DMS 273 (cell line): Measurements from ENCODE around the gene UBE2H.
"Not testable (repeated sequence)": the region's sequence is repeated elsewhere in the genome, so short reads cannot be mapped to it uniquely, and the experiment has no call there.

Experiments
- DNase-seq: peaks from one replicate; lab custom pipeline; 2025; ENCODE audit not compliant: unreplicated experiment; lab: John Stamatoyannopoulos, UW

UBE2H gene

GRCh38 chr7:129845178-129845971 is 107.4 kb downstream of the UBE2H start:
- no peak for DNase-seq

GRCh38 chr7:129843978-129844840 is 108.6 kb downstream of the UBE2H start:
- DNase-seq: no peak

GRCh38 chr7:129843365-129843898 is 109.3 kb downstream of the UBE2H start:
- DNase-seq: no peak

GRCh38 chr7:129841465-129841864 is 111.3 kb downstream of the UBE2H start:
- no peak for DNase-seq

GRCh38 chr7:129840757-129841156 is 112.0 kb downstream of the UBE2H start:
- no peak for DNase-seq

GRCh38 chr7:129836983-129837382 is 115.8 kb downstream of the UBE2H start:
- no peak for DNase-seq

- DNase-seq: no peak
Measured at GRCh38 chr7:129835569-129835968, 117.2 kb downstream of the UBE2H start.

- DNase-seq: not testable (repeated sequence)
Measured at GRCh38 chr7:129833353-129833752, 119.4 kb downstream of the UBE2H start.

GRCh38 chr7:129832701-129833227 is 120.0 kb downstream of the UBE2H start:
- no peak for DNase-seq

- no peak for DNase-seq
Measured at GRCh38 chr7:129832282-129832681, 120.5 kb downstream of the UBE2H start.

- peak; percentile 39 for DNase-seq
Measured at GRCh38 chr7:129831424-129832058, 121.2 kb downstream of the UBE2H start.

GRCh38 chr7:129830949-129831348 is 121.8 kb downstream of the UBE2H start:
- DNase-seq: no peak

- DNase-seq: peak; percentile 94
Measured at GRCh38 chr7:129829737-129830631, 122.8 kb downstream of the UBE2H start.

- peak; percentile 45 for DNase-seq
Measured at GRCh38 chr7:129828989-129829736, 123.6 kb downstream of the UBE2H start.

- DNase-seq: no peak
Measured at GRCh38 chr7:129828078-129828762, 124.5 kb downstream of the UBE2H start.

GRCh38 chr7:129827467-129827990 is 125.2 kb downstream of the UBE2H start:
- no peak for DNase-seq

- DNase-seq: not testable (repeated sequence)
Measured at GRCh38 chr7:129826895-129827294, 125.9 kb downstream of the UBE2H start.

- peak; percentile 96 for DNase-seq
Measured at GRCh38 chr7:129825209-129825970, 127.4 kb downstream of the UBE2H start.
